H9 (cell line): ENCODE measurements around the gene FSIP1. TPM values are rescaled to one million over a fixed set of nuclear protein-coding genes. Genes with fewer than 3 reads are reported as not detected.

ENCODE experiments used
- DNase-seq: peaks from one replicate; pipeline ENCODE4 v3.0.0-alpha.2; 2017
- H2AFZ ChIP-seq: one replicate; pipeline ENCODE4 v1.6.1; 2013; ENCODE audit warnings: mild to moderate bottlenecking, low read length, control low read depth, moderate library complexity
- H2AK5ac ChIP-seq: 2 replicates; pipeline ENCODE4 v1.6.1; 2013; ENCODE audit warnings: low read length, control low read depth, mixed read lengths; ENCODE audit not compliant: insufficient read length
- H2BK120ac ChIP-seq: one replicate; pipeline ENCODE4 v1.6.1; 2013; ENCODE audit warnings: low read depth, mild to moderate bottlenecking, low read length, control low read depth, inconsistent platforms; ENCODE audit not compliant: poor library complexity, severe bottlenecking
- H2BK12ac ChIP-seq: 2 replicates; pipeline ENCODE4 v1.6.1; 2013; ENCODE audit warnings: low read length, control low read depth, mixed read lengths, low read depth; ENCODE audit not compliant: insufficient read length
- H2BK15ac ChIP-seq: 2 replicates; pipeline ENCODE4 v1.6.1; 2013; ENCODE audit warnings: low read depth, low read length, control low read depth
- H2BK20ac ChIP-seq: one replicate; pipeline ENCODE4 v1.6.1; 2013; ENCODE audit warnings: low read depth, mild to moderate bottlenecking, low read length, control low read depth, inconsistent platforms; ENCODE audit not compliant: poor library complexity, severe bottlenecking
- H2BK5ac ChIP-seq: 2 replicates; pipeline ENCODE4 v1.6.1; 2013; ENCODE audit warnings: low read length, control low read depth, mixed read lengths; ENCODE audit not compliant: insufficient read length
- H3K14ac ChIP-seq: 2 replicates; pipeline ENCODE4 v1.6.1; 2013; ENCODE audit warnings: low read length, control low read depth; ENCODE audit not compliant: insufficient read depth
- H3K18ac ChIP-seq: 2 replicates; pipeline ENCODE4 v1.6.1; 2013; ENCODE audit warnings: low read depth, mild to moderate bottlenecking, mixed read lengths, low read length, control low read depth; ENCODE audit not compliant: insufficient read length
- H3K23ac ChIP-seq: 2 replicates; pipeline ENCODE4 v1.6.1; 2013; ENCODE audit warnings: low read length, control low read depth, mixed read lengths, low read depth; ENCODE audit not compliant: insufficient read length
- H3K23me2 ChIP-seq: 2 replicates; pipeline ENCODE4 v1.6.1; 2013; ENCODE audit warnings: low read depth, mild to moderate bottlenecking, mixed read lengths, low read length, control low read depth; ENCODE audit not compliant: insufficient read length, poor library complexity, severe bottlenecking
- H3K27ac ChIP-seq: 2 replicates; pipeline ENCODE4 v1.5.1; 2013; ENCODE audit warnings: low read length, control low read depth, mixed read lengths, low read depth; ENCODE audit not compliant: insufficient read length
- H3K27me3 ChIP-seq: 2 replicates; pipeline ENCODE4 v1.6.1; 2013; ENCODE audit warnings: low read length, control low read depth, inconsistent platforms; ENCODE audit not compliant: insufficient read depth
- H3K4ac ChIP-seq: 2 replicates; pipeline ENCODE4 v1.6.1; 2013; ENCODE audit warnings: low read depth, mild to moderate bottlenecking, control low read depth, inconsistent platforms, low read length, moderate library complexity
- H3K4me1 ChIP-seq: 2 replicates; pipeline ENCODE4 v1.6.1; 2013; ENCODE audit warnings: low read length, control low read depth, inconsistent platforms; ENCODE audit not compliant: insufficient read depth
- H3K4me2 ChIP-seq: 2 replicates; pipeline ENCODE4 v1.6.1; 2013; ENCODE audit warnings: low read length, control low read depth, mixed read lengths; ENCODE audit not compliant: insufficient read length, insufficient read depth
- H3K56ac ChIP-seq: 2 replicates; pipeline ENCODE4 v1.6.1; 2013; ENCODE audit warnings: low read depth, mild to moderate bottlenecking, mixed read lengths, low read length, control low read depth; ENCODE audit not compliant: insufficient read length
- H3K79me1 ChIP-seq: 2 replicates; pipeline ENCODE4 v1.6.1; 2013; ENCODE audit warnings: low read depth, mild to moderate bottlenecking, moderate library complexity, low read length, control low read depth, inconsistent platforms; ENCODE audit not compliant: insufficient read depth, poor library complexity, severe bottlenecking
- H3K79me2 ChIP-seq: 2 replicates; pipeline ENCODE4 v1.6.1; 2013; ENCODE audit warnings: low read length, control low read depth, inconsistent platforms; ENCODE audit not compliant: insufficient read depth
- H3K9ac ChIP-seq: 2 replicates; pipeline ENCODE4 v1.6.1; 2013; ENCODE audit warnings: low read length, control low read depth, mixed read lengths; ENCODE audit not compliant: insufficient read length; ENCODE audit errors: extremely low read depth
- H3K9me3 ChIP-seq: one replicate; pipeline ENCODE4 v1.6.1; 2013; ENCODE audit warnings: low read depth, low read length, inconsistent platforms; ENCODE audit not compliant: control insufficient read depth
- H3T11ph ChIP-seq: one replicate; pipeline ENCODE4 v1.6.1; 2013; ENCODE audit warnings: mild to moderate bottlenecking, low read length, control low read depth, inconsistent platforms
- H4K20me1 ChIP-seq: one replicate; pipeline ENCODE4 v1.6.1; 2013; ENCODE audit not compliant: control insufficient read depth, insufficient read length, insufficient read depth
- H4K5ac ChIP-seq: 2 replicates; pipeline ENCODE4 v1.6.1; 2013; ENCODE audit warnings: low read depth, mild to moderate bottlenecking, mixed read lengths, low read length, control low read depth; ENCODE audit not compliant: insufficient read length
- H4K8ac ChIP-seq: replicated peaks from 2 replicates; pipeline ENCODE4 v1.6.1; 2013; ENCODE audit warnings: low read length, control low read depth, mixed read lengths, low read depth; ENCODE audit not compliant: insufficient read length
- H4K91ac ChIP-seq: 2 replicates; pipeline ENCODE4 v1.6.1; 2013; ENCODE audit warnings: low read depth, mild to moderate bottlenecking, moderate library complexity, mixed read lengths, low read length, control low read depth; ENCODE audit not compliant: insufficient read length
- H3K27ac Mint-ChIP-seq, 3 experiments: 2 replicates in 2 of 3; 3 replicates in 1 of 3; pipeline ENCODE4 v1.8.0; 2020 to 2021; ENCODE audit warnings: mixed read lengths in 3 of 3, mild to moderate bottlenecking in 1 of 3, moderate library complexity in 1 of 3
- H3K27me3 Mint-ChIP-seq: 2 replicates; pipeline ENCODE4 v1.8.0; 2021; ENCODE audit warnings: low read depth, mild to moderate bottlenecking, moderate library complexity, mixed read lengths
- H3K36me3 Mint-ChIP-seq, 3 experiments: 2 replicates in 2 of 3; 3 replicates in 1 of 3; pipeline ENCODE4 v1.8.0; 2020 to 2021; ENCODE audit warnings: low read depth in 3 of 3, mixed read lengths in 3 of 3; ENCODE audit not compliant: insufficient read depth in 1 of 3
- H3K4me1 Mint-ChIP-seq, 2 experiments: 2 replicates each; pipeline ENCODE4 v1.8.0; 2020; ENCODE audit warnings: mixed read lengths in 2 of 2
- H3K4me3 Mint-ChIP-seq, 2 experiments: 2 replicates in 1 of 2; 3 replicates in 1 of 2; pipeline ENCODE4 v1.8.0; 2020 to 2021; ENCODE audit warnings: mild to moderate bottlenecking in 2 of 2, mixed read lengths in 2 of 2, moderate library complexity in 1 of 2
- H3K9me3 Mint-ChIP-seq, 2 experiments: 2 replicates in 1 of 2; 3 replicates in 1 of 2; pipeline ENCODE4 v1.8.0; 2020; ENCODE audit warnings: mild to moderate bottlenecking in 2 of 2, mixed read lengths in 2 of 2, moderate library complexity in 1 of 2
- WGBS: extraction: QIAGEN DNeasy Blood & Tissue Kit; methylation state at CpG from one replicate; pipeline ENCODE4 v1.1.7; 2013; ENCODE audit warnings: missing lambda C conversion rate, low lambda C conversion rate, mixed read lengths; ENCODE audit not compliant: insufficient read length; ENCODE audit errors: extremely low coverage; 5-methylcytosine and 5-hydroxymethylcytosine counted together
- total RNA-seq: library from RNA; stranded (reverse); gene quantifications from 2 replicates; pipeline ENCODE4 v1.2.1, GENCODE V29; 2021
- TF ChIP-seq, protein P1 (sequence below): fragments of 200-600 bp; sonication (generic); conservative IDR thresholded peaks from 3 replicates; pipeline ENCODE4 v1.8.0; 2021; ENCODE audit warnings: antibody characterized with exemption, mild to moderate bottlenecking

The FSIP1 gene
- total RNA-seq, 1 experiment from 2014 or later: 0.96 TPM

GRCh38 chr15:39631357-39631756 lies 151.3 kb downstream of the FSIP1 start:
- Mint-ChIP-seq H3K27ac (peak overlapping the region in 1 of 3 experiments; percentile 29; a peak in 2 of 7 replicates), H3K9me3 (peaks cover 2 to 3% of the 10 kb centered on the region in 2 experiments; a peak in 4 of 5 replicates), H3K4me1 (peaks cover 3 to 4% of the 10 kb centered on the region in 2 experiments; a peak in 2 of 4 replicates), H3K4me3 (no peak overlapping the region), H3K27me3 (no peaks in the 10 kb centered on the region), H3K36me3 (no peaks in the 10 kb centered on the region)
- DNase-seq: no peak
- Histone ChIP-seq H4K20me1 (peaks cover 2% of the 10 kb centered on the region), H2BK20ac (no peak overlapping the region), H3K4ac (no peak overlapping the region), H4K5ac (no peak overlapping the region), H2BK120ac (no peak overlapping the region), H3K56ac (no peak overlapping the region), H4K91ac (no peak overlapping the region), H2BK5ac (no peak overlapping the region), H3K18ac (no peak overlapping the region), H3K9me3 (no peaks in the 10 kb centered on the region), H3K14ac (no peak overlapping the region), H3K79me2 (no peaks in the 10 kb centered on the region), H2BK15ac (no peak overlapping the region), H2AK5ac (no peak overlapping the region), H3K79me1 (no peaks in the 10 kb centered on the region), H3K27ac (no peak overlapping the region), H3K23me2 (no peaks in the 10 kb centered on the region), H3K27me3 (no peaks in the 10 kb centered on the region), H3K9ac (no peak overlapping the region), H2BK12ac (no peak overlapping the region), H2AFZ (no peak overlapping the region), H3K4me1 (no peaks in the 10 kb centered on the region), H3T11ph (no peak overlapping the region), H3K23ac (no peak overlapping the region), H4K8ac (no peak overlapping the region), H3K4me2 (no peak overlapping the region)
- TF ChIP-seq, protein P1, sequence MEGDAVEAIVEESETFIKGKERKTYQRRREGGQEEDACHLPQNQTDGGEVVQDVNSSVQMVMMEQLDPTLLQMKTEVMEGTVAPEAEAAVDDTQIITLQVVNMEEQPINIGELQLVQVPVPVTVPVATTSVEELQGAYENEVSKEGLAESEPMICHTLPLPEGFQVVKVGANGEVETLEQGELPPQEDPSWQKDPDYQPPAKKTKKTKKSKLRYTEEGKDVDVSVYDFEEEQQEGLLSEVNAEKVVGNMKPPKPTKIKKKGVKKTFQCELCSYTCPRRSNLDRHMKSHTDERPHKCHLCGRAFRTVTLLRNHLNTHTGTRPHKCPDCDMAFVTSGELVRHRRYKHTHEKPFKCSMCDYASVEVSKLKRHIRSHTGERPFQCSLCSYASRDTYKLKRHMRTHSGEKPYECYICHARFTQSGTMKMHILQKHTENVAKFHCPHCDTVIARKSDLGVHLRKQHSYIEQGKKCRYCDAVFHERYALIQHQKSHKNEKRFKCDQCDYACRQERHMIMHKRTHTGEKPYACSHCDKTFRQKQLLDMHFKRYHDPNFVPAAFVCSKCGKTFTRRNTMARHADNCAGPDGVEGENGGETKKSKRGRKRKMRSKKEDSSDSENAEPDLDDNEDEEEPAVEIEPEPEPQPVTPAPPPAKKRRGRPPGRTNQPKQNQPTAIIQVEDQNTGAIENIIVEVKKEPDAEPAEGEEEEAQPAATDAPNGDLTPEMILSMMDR: no peak
- WGBS: no CpG with 5 or more reads among the region's 3 CpGs
